K562 (cell line): Measurements from ENCODE around the gene ATP6V0A1. TPM values are rescaled to one million over a fixed set of nuclear protein-coding genes. Genes with fewer than 3 reads are reported as not detected.

Source experiments
- ARID1B ChIP-seq: fragments of 450-650 bp; IDR thresholded peaks from 2 replicates; pipeline ENCODE4 v1.6.1; 2016; ENCODE audit warnings: antibody characterized with exemption, mild to moderate bottlenecking, inconsistent platforms
- EWSR1 ChIP-seq: fragments of 450-650 bp; IDR thresholded peaks from 2 replicates; pipeline ENCODE4 v1.6.1; 2018; ENCODE audit warnings: borderline replicate concordance, mild to moderate bottlenecking, low read depth, moderate library complexity; ENCODE audit not compliant: partially characterized antibody
- JUND ChIP-seq, 2 experiments: IDR thresholded peaks; 2 replicates in 1 of 2; 3 replicates in 1 of 2; pipeline ENCODE4 v1.6.1; 2011; ENCODE audit warnings: borderline replicate concordance in 2 of 2, low read depth in 2 of 2, low read length in 2 of 2, improper control_type of control experiment in 1 of 2, missing biosample characterization in 1 of 2, missing genetic modification characterization in 1 of 2, missing genetic modification reagents in 1 of 2
- NEUROD1 ChIP-seq: fragments of 150-350 bp; IDR thresholded peaks from 2 replicates; pipeline ENCODE4 v1.6.1; 2014; ENCODE audit warnings: borderline replicate concordance, low read length, low read depth; ENCODE audit not compliant: partially characterized antibody
- NFE2L1 ChIP-seq: fragments of 450-650 bp; IDR thresholded peaks from 2 replicates; pipeline ENCODE4 v1.6.1; 2016; ENCODE audit warnings: missing genetic modification characterization, low read depth, mild to moderate bottlenecking, missing compliant biosample characterization, moderate library complexity, borderline replicate concordance
- ZC3H11A ChIP-seq: IDR thresholded peaks from 2 replicates; pipeline ENCODE4 v1.6.1; 2012; ENCODE audit warnings: low read depth, low read length, improper control_type of control experiment
- ZEB2 ChIP-seq: fragments of 450-650 bp; IDR thresholded peaks from 2 replicates; pipeline ENCODE4 v1.6.1; 2016
- ZNF121 ChIP-seq: sonication (generic); formaldehyde crosslinking; conservative IDR thresholded peaks from 2 replicates; pipeline ENCODE4 v1.8.0; 2022; ENCODE audit warnings: missing genetic modification reagents
- polyA plus RNA-seq, 8 experiments: library from polyadenylated mRNA; depleted of rRNA in 4 of 8; stranded (reverse) in 5 of 8; unstranded in 3 of 8; fragments of >200 nt; fragmentation: Nextera tagmentation in 2 of 8; fragmentation: Illumina TruSeq in 1 of 8; extraction: Ambion mirVana in 2 of 8; extraction: Trizol in 1 of 8; gene quantifications; 2 replicates each; pipeline versions ENCODE4 v1.2.1 to v1.2.3, GENCODE V29; 2011 to 2014; ENCODE audit warnings: inconsistent platforms in 1 of 8, missing spikeins in 1 of 8
- total RNA-seq, 7 experiments: library from RNA; depleted of rRNA in 6 of 7; stranded (reverse); fragments of >200 nt in 6 of 7; fragmentation: Illumina TruSeq in 2 of 7; extraction: Trizol in 2 of 7; gene quantifications; 2 replicates each; pipeline versions ENCODE4 v1.2.1 to v1.2.3, GENCODE V29; 2011 to 2021; ENCODE audit warnings: low replicate concordance in 1 of 7
- TF ChIP-seq, protein P1 (sequence below): fragments of 200-800 bp; sonication (Bioruptor generic); IDR thresholded peaks from 2 replicates; pipeline ENCODE4 v1.6.1; 2017; ENCODE audit warnings: missing genetic modification characterization, missing compliant biosample characterization
- TF ChIP-seq, protein P2 (sequence below): fragments of 450-650 bp; IDR thresholded peaks from 2 replicates; pipeline ENCODE4 v1.7.0; 2016; ENCODE audit warnings: borderline replicate concordance
- TF ChIP-seq, protein P3 (sequence below): sonication (generic); formaldehyde crosslinking; IDR thresholded peaks from 2 replicates; pipeline ENCODE4 v1.8.0; 2022; ENCODE audit warnings: missing genetic modification reagents, mild to moderate bottlenecking, borderline replicate concordance
- TF ChIP-seq, protein P4 (sequence below): fragments of 450-650 bp; IDR thresholded peaks from 2 replicates; pipeline ENCODE4 v1.6.1; 2014; ENCODE audit warnings: low read depth, mild to moderate bottlenecking, moderate library complexity, borderline replicate concordance
- TF ChIP-seq, protein P5 (sequence below): fragments of 250-450 bp; sonication (Bioruptor Pico); IDR thresholded peaks from 2 replicates; pipeline ENCODE4 v1.5.0; 2021
- TF ChIP-seq, protein P6 (sequence below): sonication (generic); formaldehyde crosslinking; IDR thresholded peaks from 2 replicates; pipeline ENCODE4 v1.8.1; 2023; ENCODE audit warnings: mild to moderate bottlenecking, missing genetic modification reagents

ATP6V0A1 gene
- total and polyA plus RNA-seq, 9 of the 15 experiments (the other 6 are each of a cell fraction or from before 2014, with no cell fraction given) = 11.8 to 158 (median 75.5) TPM

DNA sequence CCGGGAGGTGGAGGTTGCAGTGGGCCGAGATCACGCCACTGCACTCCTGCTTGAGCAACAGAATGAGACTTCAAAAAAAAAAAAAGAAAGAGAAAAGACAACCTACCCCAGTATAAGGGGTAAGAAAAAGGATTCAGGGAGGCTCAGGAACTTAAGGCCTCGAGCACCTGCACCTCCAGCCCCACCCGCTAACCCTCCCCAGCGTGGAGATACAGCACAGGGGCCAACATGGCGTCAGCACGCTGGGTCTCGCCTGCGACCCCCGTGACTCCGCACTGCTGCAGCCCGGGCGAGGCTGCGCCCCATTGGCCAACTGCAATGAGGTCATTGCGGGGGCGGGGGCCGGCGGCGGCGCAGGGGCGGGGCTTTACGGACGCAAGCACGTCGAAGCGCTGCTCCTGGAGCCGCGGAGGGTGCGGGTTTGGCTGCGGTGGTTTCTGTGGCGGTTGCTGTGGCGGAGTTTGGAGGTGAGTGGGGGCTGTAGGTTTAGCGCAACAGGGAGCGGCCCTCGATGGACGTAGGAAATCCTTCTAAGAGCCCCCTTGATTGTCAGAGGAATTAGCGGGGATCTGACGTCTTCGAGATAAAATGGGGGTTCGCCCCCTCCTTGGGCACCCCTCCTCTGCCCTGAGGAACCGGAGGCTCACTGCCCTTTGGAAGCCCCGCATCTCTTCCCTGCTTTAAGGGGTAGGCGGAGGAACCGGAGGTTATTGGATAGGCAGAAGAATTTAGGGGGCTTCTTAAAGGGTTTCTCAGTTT lies at the start of gene ATP6V0A1 (continued):
- no peak for TF ChIP-seq ARID1B
- TF ChIP-seq, protein P1, sequence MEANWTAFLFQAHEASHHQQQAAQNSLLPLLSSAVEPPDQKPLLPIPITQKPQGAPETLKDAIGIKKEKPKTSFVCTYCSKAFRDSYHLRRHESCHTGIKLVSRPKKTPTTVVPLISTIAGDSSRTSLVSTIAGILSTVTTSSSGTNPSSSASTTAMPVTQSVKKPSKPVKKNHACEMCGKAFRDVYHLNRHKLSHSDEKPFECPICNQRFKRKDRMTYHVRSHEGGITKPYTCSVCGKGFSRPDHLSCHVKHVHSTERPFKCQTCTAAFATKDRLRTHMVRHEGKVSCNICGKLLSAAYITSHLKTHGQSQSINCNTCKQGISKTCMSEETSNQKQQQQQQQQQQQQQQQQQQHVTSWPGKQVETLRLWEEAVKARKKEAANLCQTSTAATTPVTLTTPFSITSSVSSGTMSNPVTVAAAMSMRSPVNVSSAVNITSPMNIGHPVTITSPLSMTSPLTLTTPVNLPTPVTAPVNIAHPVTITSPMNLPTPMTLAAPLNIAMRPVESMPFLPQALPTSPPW = peak; percentile 66
- no peak for TF ChIP-seq NFE2L1
- peak; percentile 32 for TF ChIP-seq NEUROD1
- TF ChIP-seq, protein P2, sequence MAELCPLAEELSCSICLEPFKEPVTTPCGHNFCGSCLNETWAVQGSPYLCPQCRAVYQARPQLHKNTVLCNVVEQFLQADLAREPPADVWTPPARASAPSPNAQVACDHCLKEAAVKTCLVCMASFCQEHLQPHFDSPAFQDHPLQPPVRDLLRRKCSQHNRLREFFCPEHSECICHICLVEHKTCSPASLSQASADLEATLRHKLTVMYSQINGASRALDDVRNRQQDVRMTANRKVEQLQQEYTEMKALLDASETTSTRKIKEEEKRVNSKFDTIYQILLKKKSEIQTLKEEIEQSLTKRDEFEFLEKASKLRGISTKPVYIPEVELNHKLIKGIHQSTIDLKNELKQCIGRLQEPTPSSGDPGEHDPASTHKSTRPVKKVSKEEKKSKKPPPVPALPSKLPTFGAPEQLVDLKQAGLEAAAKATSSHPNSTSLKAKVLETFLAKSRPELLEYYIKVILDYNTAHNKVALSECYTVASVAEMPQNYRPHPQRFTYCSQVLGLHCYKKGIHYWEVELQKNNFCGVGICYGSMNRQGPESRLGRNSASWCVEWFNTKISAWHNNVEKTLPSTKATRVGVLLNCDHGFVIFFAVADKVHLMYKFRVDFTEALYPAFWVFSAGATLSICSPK = peak; percentile 80; the same call in 1 of the 2 replicates
- TF ChIP-seq ZNF121 = no peak
- peak; percentile 73 for TF ChIP-seq JUND (IDR thresholded peaks at IDR 0.05; ENCODE audit: borderline replicate concordance, low read depth, low read length)
- TF ChIP-seq JUND (tag; IDR thresholded peaks at IDR 0.05; ENCODE audit: borderline replicate concordance, low read depth, low read length) = peak; percentile 66; the same call in 1 of the 3 replicates
- TF ChIP-seq, protein P3, sequence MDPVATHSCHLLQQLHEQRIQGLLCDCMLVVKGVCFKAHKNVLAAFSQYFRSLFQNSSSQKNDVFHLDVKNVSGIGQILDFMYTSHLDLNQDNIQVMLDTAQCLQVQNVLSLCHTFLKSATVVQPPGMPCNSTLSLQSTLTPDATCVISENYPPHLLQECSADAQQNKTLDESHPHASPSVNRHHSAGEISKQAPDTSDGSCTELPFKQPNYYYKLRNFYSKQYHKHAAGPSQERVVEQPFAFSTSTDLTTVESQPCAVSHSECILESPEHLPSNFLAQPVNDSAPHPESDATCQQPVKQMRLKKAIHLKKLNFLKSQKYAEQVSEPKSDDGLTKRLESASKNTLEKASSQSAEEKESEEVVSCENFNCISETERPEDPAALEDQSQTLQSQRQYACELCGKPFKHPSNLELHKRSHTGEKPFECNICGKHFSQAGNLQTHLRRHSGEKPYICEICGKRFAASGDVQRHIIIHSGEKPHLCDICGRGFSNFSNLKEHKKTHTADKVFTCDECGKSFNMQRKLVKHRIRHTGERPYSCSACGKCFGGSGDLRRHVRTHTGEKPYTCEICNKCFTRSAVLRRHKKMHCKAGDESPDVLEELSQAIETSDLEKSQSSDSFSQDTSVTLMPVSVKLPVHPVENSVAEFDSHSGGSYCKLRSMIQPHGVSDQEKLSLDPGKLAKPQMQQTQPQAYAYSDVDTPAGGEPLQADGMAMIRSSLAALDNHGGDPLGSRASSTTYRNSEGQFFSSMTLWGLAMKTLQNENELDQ (CRISPR knock-in tag) = no peak
- TF ChIP-seq, protein P4, sequence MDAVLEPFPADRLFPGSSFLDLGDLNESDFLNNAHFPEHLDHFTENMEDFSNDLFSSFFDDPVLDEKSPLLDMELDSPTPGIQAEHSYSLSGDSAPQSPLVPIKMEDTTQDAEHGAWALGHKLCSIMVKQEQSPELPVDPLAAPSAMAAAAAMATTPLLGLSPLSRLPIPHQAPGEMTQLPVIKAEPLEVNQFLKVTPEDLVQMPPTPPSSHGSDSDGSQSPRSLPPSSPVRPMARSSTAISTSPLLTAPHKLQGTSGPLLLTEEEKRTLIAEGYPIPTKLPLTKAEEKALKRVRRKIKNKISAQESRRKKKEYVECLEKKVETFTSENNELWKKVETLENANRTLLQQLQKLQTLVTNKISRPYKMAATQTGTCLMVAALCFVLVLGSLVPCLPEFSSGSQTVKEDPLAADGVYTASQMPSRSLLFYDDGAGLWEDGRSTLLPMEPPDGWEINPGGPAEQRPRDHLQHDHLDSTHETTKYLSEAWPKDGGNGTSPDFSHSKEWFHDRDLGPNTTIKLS = 0 out of 2 replicates have a peak, but pooled peaks have one; percentile 7
- TF ChIP-seq, protein P5, sequence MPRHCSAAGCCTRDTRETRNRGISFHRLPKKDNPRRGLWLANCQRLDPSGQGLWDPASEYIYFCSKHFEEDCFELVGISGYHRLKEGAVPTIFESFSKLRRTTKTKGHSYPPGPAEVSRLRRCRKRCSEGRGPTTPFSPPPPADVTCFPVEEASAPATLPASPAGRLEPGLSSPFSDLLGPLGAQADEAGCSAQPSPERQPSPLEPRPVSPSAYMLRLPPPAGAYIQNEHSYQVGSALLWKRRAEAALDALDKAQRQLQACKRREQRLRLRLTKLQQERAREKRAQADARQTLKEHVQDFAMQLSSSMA (CRISPR knock-in tag) = no peak
- TF ChIP-seq, protein P6, sequence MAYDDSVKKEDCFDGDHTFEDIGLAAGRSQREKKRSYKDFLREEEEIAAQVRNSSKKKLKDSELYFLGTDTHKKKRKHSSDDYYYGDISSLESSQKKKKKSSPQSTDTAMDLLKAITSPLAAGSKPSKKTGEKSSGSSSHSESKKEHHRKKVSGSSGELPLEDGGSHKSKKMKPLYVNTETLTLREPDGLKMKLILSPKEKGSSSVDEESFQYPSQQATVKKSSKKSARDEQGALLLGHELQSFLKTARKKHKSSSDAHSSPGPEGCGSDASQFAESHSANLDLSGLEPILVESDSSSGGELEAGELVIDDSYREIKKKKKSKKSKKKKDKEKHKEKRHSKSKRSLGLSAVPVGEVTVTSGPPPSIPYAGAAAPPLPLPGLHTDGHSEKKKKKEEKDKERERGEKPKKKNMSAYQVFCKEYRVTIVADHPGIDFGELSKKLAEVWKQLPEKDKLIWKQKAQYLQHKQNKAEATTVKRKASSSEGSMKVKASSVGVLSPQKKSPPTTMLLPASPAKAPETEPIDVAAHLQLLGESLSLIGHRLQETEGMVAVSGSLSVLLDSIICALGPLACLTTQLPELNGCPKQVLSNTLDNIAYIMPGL (CRISPR knock-in tag) = no peak
- no peak for TF ChIP-seq ZC3H11A
- TF ChIP-seq EWSR1 = no peak
- 0 out of 2 replicates have a peak, but pooled peaks have one; percentile 14 for TF ChIP-seq ZEB2
